HG03280 (cell line): Measurements from ENCODE around the gene SRGAP3.

Experiments used
- ATAC-seq: cut with Tn5 transposase; IDR thresholded peaks from one replicate; pipeline ENCODE4 v1.9.1; 2021; ENCODE audit warnings: mild to moderate bottlenecking, moderate library complexity; ENCODE audit not compliant: unreplicated experiment

SRGAP3 gene

DNA sequence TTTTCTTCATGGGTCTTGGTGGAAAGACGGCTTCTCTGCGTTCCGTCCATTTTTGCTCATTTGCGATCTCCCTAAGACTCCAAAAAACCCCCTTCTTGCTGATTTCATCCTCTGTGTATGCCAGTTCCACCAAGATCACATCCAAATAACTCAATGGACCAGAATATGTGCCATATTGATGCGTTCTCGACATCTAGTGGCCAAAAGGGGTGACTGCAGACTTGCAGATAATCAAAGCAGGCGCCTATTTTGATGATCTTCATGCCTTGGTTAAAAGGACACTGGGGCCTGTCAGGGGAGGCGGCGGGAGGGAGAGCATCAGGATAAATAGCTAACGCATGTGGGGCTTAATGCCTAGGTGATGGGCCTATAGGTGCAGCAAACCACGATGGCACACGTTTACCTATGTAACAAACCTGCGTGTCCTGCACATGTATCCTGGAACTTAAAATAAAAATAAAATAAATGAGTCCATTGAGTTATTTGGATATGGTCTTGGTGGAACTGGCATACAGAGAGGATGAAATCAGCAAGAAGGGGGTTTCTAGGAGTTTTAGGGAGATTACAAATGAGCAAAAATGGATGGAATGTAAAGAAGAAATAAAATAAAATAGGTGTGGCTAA, 182.0 kb downstream of the SRGAP3 start:
- no peak for ATAC-seq

DNA sequence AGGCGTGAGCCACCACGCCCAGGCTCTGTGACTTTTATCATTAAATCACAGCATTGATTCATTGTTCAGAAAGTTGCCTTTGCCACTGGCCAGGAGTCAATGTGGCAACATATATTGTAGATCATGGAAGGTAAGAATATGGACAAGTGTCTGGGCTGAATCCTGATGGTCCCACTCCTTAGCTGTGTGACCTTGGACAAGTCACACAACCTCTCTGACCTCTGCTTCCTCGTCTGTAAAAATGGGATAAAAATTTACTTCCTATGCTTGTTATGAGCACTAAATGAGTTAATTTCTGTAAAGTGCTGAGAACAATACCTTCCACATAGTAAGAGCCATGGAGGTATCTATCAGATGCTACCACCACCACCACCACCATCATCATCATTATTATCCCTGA, 182.7 kb downstream of the SRGAP3 start:
- no peak for ATAC-seq

DNA sequence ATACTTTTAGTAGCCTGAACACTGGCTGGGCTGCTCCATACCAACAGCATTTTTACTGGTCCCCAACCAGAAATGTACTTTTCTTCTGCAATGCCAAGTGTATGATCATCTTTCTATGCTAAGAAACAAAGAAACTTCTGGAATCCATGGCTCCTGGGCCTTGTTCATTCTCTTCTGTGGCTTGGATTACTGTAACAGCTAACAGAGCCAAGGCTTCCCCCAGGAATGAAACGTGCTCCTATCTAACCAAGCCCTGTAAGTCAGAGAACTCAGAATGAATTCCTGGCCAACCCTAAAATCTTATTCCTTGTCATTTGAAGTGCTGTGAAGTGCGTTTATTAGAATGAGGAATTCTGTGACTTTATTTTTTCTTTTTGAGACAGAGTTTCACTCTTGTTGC, 183.3 kb downstream of the SRGAP3 start:
- ATAC-seq, result no peak

DNA sequence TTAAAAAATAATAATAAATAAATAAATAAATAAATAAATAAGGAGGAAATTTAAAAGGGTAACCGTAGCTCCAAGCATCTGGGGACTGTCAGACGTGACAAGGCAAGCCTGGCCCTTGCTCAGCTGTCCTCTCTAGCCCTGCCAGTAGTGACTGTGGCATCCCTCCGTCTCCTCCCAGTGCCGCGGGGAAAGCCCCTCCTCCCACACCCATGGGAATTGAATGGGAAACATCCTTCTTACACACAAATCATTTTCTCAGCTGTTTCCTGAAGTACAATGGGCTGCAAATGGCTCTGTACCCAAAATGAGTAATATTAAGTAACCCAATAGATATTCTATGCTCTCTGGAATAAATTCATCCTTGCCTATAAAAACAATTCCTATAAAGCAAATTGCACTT, 184.6 kb downstream of the SRGAP3 start:
- no peak for ATAC-seq

GRCh38 chr3:9064251-9064650, 185.2 kb downstream of the SRGAP3 start:
- ATAC-seq, result no peak

GRCh38 chr3:9062570-9062969, 186.9 kb downstream of the SRGAP3 start:
- no peak for ATAC-seq

GRCh38 chr3:9061634-9062033, 187.8 kb downstream of the SRGAP3 start:
- ATAC-seq, result no peak

GRCh38 chr3:9059489-9060400, 189.7 kb downstream of the SRGAP3 start:
- ATAC-seq, result no peak

DNA sequence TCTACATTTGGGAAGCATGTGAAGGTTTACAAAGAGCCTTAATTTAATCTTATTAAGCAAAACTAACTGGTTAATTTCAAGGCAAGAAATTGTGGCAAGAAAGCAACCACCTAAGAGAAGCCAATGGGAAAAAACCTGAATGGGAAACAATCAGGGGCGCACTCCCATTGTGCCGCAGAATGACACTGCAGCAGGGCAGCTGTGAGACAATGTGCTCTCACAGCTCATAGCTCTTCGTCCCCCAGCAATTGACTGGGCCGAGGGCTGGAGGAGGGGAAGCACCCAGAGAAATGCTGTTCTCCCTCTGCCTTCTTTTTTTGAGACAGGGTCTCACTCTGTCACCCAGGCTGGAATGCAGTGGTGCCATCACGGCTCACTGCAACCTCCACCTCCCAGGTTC, 192.9 kb downstream of the SRGAP3 start:
- ATAC-seq, result no peak

DNA sequence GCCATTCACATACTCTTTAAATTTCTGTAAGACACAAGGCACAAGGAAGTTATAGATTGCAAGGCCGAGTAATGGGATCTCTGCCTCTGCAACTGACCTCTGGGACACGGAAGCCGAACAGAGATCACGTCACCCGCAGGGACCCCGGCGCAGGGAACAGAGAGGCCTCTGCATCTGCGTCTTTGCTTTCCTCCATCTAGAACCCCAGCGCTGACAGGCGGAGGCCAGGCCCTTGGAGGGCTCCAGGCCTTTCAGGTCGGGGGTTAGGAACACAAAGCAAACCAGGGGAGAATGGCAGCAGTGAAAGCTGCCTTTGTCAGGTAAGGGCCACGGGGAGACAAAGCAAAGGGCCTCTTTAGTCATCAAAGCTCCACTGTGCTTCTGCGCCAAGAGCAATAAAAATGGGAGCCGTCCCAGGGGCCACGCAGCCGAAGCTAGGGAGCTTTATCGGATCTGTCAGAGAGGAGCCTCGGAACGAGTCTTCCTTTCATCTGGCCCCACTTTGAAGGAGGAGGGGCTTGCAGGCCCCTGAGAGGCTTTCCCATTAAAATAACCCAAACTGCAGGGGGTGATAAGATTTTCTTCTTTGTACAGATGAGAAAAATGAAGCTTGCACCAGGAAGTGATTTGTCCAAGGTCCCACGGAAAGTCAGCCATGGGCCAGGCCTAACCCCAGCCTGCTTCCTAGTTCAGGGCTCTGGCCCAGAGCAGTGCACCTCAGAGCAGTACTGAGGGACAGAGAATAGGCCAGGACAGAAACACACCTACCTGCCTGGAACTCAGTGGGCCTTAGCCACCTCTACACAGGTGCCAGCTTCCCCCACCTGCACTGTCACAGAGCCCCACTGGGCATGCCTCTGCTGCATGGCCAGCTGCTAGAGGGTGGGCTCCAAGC, 201.7 kb downstream of the SRGAP3 start:
- ATAC-seq, result no peak

- ATAC-seq, result no peak
Measured at GRCh38 chr3:9045371-9045770, 204.1 kb downstream of the SRGAP3 start.

DNA sequence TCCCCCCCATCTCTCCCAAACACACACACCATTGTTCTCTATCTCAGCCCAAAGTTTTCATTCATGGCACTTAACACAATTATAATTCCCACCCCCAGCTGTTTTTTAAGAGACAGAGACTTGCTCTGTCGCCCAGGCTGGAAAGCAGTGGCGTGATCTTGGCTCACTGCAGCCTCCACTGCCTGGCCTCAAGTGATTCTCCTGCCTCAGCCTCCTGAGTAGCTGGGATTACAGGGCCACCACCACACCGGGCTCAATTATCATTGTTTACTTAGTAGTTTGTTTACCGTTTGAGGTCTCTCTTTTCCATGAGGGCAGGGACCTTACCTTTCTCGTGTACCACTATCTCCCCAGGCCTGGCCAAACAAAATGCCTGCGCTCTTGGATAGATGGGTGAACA, 206.4 kb downstream of the SRGAP3 start:
- ATAC-seq, result no peak

DNA sequence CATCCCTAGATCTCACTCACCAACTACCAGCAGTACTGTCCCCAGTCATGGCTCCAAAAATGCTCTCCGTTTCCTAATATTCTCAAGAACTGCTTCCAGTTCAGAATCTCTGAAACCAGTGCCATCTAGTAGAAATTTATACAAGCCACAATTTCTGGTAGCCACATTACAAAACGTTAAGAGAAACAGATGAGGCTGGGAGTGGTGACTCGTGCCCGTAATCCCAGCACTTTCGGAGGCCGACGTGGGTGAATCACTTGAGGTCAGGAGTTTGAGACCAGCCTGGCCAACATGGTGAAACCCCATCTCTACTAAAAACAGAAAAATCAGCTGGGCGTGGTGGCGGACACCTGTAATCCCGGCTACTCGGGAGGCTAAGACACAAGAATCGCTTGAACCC, 207.8 kb downstream of the SRGAP3 start:
- ATAC-seq, result no peak

GRCh38 chr3:9040996-9041395, 208.4 kb downstream of the SRGAP3 start:
- ATAC-seq, result no peak

DNA sequence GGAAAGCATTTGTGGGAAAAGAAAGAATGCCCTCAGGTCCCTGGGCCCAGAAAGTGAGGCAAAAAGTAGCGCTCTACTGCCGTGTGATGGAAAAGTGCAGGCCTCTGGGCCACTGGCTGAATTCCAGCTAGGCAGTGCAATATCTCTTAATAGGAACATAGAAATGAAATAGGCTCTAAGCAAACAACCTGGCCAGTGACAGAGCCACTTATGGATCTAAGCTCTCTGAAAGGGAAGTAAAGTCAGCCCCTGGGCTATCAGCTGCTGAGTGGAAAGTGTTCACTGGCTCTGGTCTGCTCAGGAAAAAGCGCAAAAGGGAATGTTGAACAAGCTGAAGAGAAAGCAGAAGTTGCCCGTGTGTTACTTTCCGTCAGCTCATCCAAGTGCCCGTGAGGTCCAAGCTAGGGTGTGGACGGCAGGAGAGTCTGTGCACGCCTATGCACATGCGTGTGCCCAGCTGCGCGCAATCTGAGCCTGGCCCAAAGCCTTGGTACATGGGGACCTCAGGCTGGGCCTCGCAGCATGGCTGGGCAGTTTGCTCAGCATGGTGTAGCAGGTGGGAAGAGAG, 212.2 kb downstream of the SRGAP3 start:
- no peak for ATAC-seq

DNA sequence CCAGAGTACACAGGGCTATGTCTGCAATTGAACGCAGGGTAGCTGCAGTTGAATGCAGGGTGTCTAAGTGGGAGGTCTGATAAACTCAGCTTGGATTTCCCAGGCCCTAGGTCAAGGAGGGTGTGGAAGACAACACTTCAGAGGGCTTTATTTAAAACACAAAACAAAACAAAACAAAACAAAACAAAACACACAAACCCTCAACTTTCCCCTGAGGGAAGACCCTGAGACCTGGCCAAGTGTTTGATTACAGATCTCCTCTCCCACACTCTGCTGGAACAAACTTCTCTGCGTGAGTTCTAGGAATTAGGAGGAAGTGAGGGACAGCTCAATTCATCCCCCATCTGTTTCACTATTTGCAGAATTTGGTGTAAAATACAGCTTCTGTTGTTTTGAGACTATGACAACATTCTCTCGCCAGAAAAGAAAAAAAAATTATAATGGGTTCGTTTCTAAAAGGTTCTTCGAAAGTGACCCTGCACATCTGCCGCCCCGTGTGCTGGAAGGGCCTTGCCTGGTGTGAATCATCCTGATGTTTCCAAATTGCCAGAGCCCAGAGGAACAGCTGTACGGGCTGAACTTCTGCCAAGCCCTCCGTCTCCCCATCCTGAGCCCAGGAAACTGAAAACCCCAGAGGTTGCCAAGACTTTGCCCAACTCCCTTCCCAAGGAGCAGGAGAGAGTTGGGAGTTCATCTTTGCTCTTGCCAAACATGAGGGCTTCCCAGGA, 212.9 kb downstream of the SRGAP3 start:
- no peak for ATAC-seq

- ATAC-seq, result no peak
Measured at GRCh38 chr3:9035961-9036360, 213.5 kb downstream of the SRGAP3 start.

DNA sequence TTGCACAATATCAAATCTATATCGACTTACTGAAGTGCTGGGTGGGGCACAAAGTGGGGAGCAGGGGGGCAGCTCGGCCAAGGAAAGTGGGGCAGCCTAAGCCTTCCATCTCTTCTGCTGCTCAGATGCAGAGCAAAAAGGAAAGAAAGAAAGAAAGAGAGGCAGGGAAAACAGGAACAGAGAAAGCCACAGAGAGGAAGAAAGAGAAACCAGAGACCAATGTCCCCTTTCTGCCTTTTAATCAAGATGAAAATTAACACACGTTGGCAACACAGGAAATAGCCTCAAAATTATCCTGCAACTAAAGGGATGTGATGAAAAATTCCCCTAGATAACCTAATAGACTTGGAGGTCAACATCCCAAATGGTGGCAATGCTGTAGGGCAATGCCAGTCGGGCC, 214.0 kb downstream of the SRGAP3 start:
- no peak for ATAC-seq

- ATAC-seq, result no peak
Measured at GRCh38 chr3:9033867-9034266, 215.6 kb downstream of the SRGAP3 start.

GRCh38 chr3:9032231-9032777, 217.1 kb downstream of the SRGAP3 start:
- no peak for ATAC-seq
